T-helper 2 cell treated with Interferon-gamma antibody and Interleukin-4, amounts not matched to agents 5 μg/mL and 100 μg/mL, for 36 hours (primary cell): ENCODE data around the gene GRIN2A.

Source experiments
- DNase-seq: peaks from one replicate; pipeline ENCODE4 v3.0.0; 2021; ENCODE audit warnings: low spot score
- H3K27ac Mint-ChIP-seq: one replicate; pipeline ENCODE4 v1.8.0; 2021; ENCODE audit warnings: mild to moderate bottlenecking, mixed read lengths
- H3K27me3 Mint-ChIP-seq: one replicate; pipeline ENCODE4 v1.8.0; 2021; ENCODE audit warnings: low read depth, mixed read lengths
- H3K36me3 Mint-ChIP-seq: one replicate; pipeline ENCODE4 v1.8.0; 2021; ENCODE audit warnings: low read depth, mixed read lengths
- H3K4me1 Mint-ChIP-seq: one replicate; pipeline ENCODE4 v1.8.0; 2021; ENCODE audit warnings: low read depth, mixed read lengths
- H3K4me3 Mint-ChIP-seq: one replicate; pipeline ENCODE4 v1.8.0; 2022; ENCODE audit warnings: mild to moderate bottlenecking, moderate library complexity, mixed read lengths
- H3K9me3 Mint-ChIP-seq: one replicate; pipeline ENCODE4 v1.8.0; 2021; ENCODE audit warnings: mixed read lengths

Gene GRIN2A

DNA sequence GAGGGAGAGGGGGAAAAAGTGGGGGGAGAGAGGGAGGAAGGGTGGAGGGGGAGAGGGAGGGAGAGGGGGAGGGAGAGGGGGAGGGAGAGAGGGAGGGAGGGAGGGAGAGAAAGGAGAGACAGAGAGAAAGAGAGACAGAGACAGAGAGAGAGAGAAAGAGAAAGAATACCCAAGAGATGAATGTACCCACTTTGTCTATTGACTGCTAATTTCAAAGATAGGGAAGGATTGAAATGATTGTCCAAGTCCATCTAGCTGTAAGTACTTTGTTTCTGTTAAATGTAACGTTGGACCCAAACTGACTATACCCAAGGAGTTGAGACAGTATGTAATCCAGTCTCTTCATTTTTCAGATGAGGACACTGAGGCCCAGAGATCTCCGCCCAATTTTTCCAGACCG, 374.9 kb downstream of the GRIN2A start:
- H3K27ac Mint-ChIP-seq = no peak overlapping the region
- no peaks in the 10 kb centered on the region for H3K36me3 Mint-ChIP-seq
- H3K4me1 Mint-ChIP-seq = no peaks in the 10 kb centered on the region
- no peak for DNase-seq
- H3K9me3 Mint-ChIP-seq = peaks cover 31% of the 10 kb centered on the region
- H3K27me3 Mint-ChIP-seq = no peaks in the 10 kb centered on the region
- H3K4me3 Mint-ChIP-seq = no peak overlapping the region

DNA sequence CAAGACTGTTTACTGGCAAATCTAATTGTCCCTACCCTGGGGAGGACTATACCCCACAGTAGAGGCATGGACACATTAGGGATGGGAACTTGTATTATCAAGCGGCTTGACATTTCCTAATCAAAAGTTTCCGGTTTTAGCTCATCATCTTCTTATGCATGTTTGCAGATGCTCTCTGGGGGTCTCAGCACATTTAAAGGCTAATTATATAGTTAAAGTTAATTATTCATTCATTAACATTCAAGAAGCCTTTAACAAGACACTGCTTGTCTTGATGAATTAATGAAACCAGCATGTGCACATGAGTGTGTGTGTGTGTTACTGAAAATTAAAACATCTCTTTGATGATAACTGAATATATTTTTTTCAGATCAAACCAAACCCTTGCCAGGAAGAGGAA, 377.1 kb downstream of the GRIN2A start:
- Mint-ChIP-seq H3K36me3 (no peaks in the 10 kb centered on the region), H3K27me3 (no peaks in the 10 kb centered on the region), H3K4me3 (no peak overlapping the region), H3K4me1 (no peaks in the 10 kb centered on the region), H3K9me3 (peaks cover 47% of the 10 kb centered on the region), H3K27ac (no peak overlapping the region)
- no peak for DNase-seq

GRCh38 chr16:9802160-9802559, 380.1 kb downstream of the GRIN2A start:
- Mint-ChIP-seq H3K4me1 (no peaks in the 10 kb centered on the region), H3K27me3 (no peaks in the 10 kb centered on the region), H3K27ac (no peak overlapping the region), H3K4me3 (no peak overlapping the region), H3K36me3 (no peaks in the 10 kb centered on the region), H3K9me3 (peaks cover 41% of the 10 kb centered on the region)
- no peak for DNase-seq

GRCh38 chr16:9801651-9802050, 380.6 kb downstream of the GRIN2A start:
- Mint-ChIP-seq H3K27me3 (no peaks in the 10 kb centered on the region), H3K9me3 (peaks cover 39% of the 10 kb centered on the region), H3K4me3 (no peak overlapping the region), H3K27ac (no peak overlapping the region), H3K36me3 (no peaks in the 10 kb centered on the region), H3K4me1 (no peaks in the 10 kb centered on the region)
- no peak for DNase-seq

DNA sequence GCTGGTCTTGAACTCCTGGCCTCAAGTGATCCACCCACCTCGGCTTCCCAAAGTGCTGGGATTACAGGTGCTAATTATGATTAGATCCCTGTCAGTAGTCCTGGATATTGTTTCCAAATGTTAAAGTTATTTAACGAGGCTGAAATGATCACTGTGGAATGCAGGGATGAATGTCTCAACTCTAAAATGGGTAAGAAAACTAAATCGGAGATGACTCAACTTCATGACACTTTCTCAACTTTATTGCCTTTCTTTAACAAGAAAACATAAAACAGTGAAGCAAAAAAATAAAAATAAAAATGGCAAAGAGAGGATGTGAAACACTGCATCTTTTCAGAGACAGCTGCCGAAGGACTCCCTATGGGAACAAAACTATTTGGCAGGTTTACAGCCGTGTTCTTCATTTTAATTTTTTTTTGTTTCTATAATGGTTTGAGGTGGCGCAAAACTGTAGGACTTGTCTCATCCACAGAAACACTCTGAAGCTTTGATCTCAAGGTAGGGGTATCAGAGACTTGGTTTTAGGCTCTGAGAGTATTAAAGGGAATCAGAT, 382.0 kb downstream of the GRIN2A start:
- Mint-ChIP-seq H3K27ac (no peak overlapping the region), H3K9me3 (peaks cover 29% of the 10 kb centered on the region), H3K36me3 (no peaks in the 10 kb centered on the region)

GRCh38 chr16:9798952-9799580, 383.2 kb downstream of the GRIN2A start:
- Mint-ChIP-seq H3K4me3 (no peak overlapping the region), H3K27ac (no peak overlapping the region), H3K36me3 (no peaks in the 10 kb centered on the region), H3K9me3 (peaks cover 27% of the 10 kb centered on the region), H3K4me1 (no peaks in the 10 kb centered on the region), H3K27me3 (no peaks in the 10 kb centered on the region)
- DNase-seq = no peak

More for the DNA sequence above, 382.0 kb downstream of the GRIN2A start:
- DNase-seq = no peak
- Mint-ChIP-seq H3K4me1 (no peaks in the 10 kb centered on the region), H3K4me3 (no peak overlapping the region), H3K27me3 (no peaks in the 10 kb centered on the region)

DNA sequence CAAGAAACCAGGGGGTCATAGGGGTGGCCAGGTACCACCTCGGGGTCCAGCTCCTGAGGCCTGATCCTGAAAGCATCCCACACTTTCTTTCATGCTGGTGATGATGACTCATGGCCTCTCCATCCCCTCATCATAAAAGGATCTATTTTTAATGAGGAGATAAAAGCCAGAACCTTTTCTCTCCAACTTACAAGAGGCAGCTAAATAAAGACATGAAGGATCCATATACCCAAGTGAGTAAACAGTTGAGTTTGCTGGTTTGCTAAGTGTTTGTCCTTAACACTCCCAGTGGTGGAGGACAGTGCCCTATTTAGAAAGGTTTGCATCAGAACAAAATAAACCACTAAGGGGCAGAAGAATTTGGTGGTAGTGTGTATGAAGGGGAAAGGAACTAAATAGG, 383.8 kb downstream of the GRIN2A start:
- no peaks in the 10 kb centered on the region for H3K27me3 Mint-ChIP-seq
- H3K9me3 Mint-ChIP-seq = peaks cover 21% of the 10 kb centered on the region

DNA sequence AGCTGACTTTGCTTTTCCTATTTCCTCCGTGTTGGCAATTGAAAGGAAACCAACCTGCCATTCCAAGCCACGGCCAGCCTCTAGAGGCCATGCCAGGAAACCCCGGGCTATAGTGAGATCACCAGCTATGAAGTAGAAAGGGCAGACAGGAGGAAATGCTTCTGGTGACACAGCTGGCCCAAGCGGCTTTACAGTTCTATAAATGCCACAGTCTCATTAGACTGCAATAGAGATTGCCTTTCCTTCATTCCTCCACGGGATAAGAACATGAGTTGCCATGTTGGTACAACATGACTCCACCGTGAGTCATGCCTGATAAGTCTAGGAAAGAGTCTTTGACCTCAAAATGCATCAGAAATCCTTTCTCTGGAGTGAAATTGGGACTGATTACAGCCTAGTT, 384.9 kb downstream of the GRIN2A start:
- H3K9me3 Mint-ChIP-seq = peaks cover 21% of the 10 kb centered on the region
- H3K27ac Mint-ChIP-seq = no peak overlapping the region
- no peaks in the 10 kb centered on the region for H3K27me3 Mint-ChIP-seq
- DNase-seq = no peak
- no peak overlapping the region for H3K4me3 Mint-ChIP-seq
- H3K36me3 Mint-ChIP-seq = no peaks in the 10 kb centered on the region
- H3K4me1 Mint-ChIP-seq = no peaks in the 10 kb centered on the region

More for the DNA sequence above, 383.8 kb downstream of the GRIN2A start:
- no peak for DNase-seq
- Mint-ChIP-seq H3K4me3 (no peak overlapping the region), H3K27ac (no peak overlapping the region), H3K4me1 (no peaks in the 10 kb centered on the region), H3K36me3 (no peaks in the 10 kb centered on the region)

- no peaks in the 10 kb centered on the region for H3K27me3 Mint-ChIP-seq
- no peaks in the 10 kb centered on the region for H3K36me3 Mint-ChIP-seq
- H3K9me3 Mint-ChIP-seq = peaks cover 9% of the 10 kb centered on the region
- no peak overlapping the region for H3K27ac Mint-ChIP-seq
- H3K4me3 Mint-ChIP-seq = no peak overlapping the region
- DNase-seq = no peak
- no peaks in the 10 kb centered on the region for H3K4me1 Mint-ChIP-seq
These were observed 388.6 kb downstream of the GRIN2A start for GRCh38 chr16:9793623-9794022.

DNA sequence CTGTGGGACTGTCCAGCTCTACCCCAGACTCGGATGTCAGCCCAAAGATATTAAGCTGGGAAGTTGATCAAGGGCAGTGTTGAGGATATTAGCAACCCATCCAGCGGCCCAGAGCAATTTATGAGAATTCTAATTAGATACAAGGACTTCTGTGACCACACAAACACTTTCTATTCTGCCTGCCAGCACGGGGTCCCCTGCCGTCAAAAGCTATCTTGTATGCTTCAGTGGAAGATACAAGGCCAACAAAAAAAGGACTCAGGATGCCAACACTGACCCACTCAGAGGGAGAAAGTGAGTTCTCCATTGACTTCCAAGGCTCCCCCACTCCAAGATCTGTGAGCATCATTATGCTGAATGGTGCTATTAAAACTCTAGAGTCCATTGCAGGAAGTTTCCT, 390.7 kb downstream of the GRIN2A start:
- H3K4me1 Mint-ChIP-seq = no peaks in the 10 kb centered on the region
- peaks cover 9% of the 10 kb centered on the region for H3K9me3 Mint-ChIP-seq
- DNase-seq = no peak
- no peaks in the 10 kb centered on the region for H3K27me3 Mint-ChIP-seq
- no peak overlapping the region for H3K4me3 Mint-ChIP-seq
- no peaks in the 10 kb centered on the region for H3K36me3 Mint-ChIP-seq
- no peak overlapping the region for H3K27ac Mint-ChIP-seq

GRCh38 chr16:9790199-9790598, 392.0 kb downstream of the GRIN2A start:
- no peaks in the 10 kb centered on the region for H3K36me3 Mint-ChIP-seq
- no peak overlapping the region for H3K27ac Mint-ChIP-seq
- no peak overlapping the region for H3K4me3 Mint-ChIP-seq
- peaks cover 9% of the 10 kb centered on the region for H3K9me3 Mint-ChIP-seq
- H3K27me3 Mint-ChIP-seq = no peaks in the 10 kb centered on the region
- DNase-seq = no peak
- H3K4me1 Mint-ChIP-seq = no peaks in the 10 kb centered on the region

DNA sequence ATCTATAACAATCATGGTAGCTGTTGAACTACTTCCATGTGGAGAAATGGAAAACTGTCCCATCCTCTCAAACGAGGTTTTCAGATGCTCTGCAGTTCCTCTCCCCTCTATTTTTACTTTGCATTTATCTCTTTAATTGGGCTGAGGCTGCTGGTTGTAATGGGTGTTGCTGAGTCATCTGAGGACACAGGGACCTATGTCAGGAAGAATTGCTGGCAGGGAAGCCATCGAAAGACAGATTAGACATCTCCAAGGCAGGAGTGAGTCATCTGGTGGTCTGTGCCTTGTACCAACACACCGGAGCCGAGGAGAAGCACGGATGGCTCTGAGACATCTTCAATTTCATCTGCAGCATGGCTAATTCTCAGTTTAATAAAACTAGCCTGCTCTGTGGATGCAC, 394.5 kb downstream of the GRIN2A start:
- Mint-ChIP-seq H3K4me3 (no peak overlapping the region), H3K36me3 (no peaks in the 10 kb centered on the region), H3K27me3 (no peaks in the 10 kb centered on the region), H3K9me3 (peaks cover 9% of the 10 kb centered on the region), H3K4me1 (no peaks in the 10 kb centered on the region), H3K27ac (no peak overlapping the region)
- no peak for DNase-seq

DNA sequence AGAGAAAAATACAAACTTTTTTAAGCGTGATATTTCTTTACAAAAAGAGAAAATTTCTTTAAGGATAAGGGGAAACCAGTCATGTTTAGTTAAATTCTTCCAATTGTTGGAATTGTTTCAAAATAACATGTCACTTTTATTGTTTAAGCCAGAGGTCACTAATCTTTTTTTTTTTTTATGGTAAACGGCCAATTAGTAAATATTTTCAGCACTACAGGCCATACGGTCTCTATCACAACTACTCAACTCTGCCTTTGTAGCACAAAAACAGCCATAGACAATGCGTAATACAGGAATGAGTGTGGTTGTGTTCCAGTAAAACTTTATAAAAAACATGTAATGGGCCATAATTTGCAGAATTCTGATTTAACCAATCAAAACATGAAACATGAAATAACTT, 401.4 kb downstream of the GRIN2A start:
- no peak overlapping the region for H3K27ac Mint-ChIP-seq

DNA sequence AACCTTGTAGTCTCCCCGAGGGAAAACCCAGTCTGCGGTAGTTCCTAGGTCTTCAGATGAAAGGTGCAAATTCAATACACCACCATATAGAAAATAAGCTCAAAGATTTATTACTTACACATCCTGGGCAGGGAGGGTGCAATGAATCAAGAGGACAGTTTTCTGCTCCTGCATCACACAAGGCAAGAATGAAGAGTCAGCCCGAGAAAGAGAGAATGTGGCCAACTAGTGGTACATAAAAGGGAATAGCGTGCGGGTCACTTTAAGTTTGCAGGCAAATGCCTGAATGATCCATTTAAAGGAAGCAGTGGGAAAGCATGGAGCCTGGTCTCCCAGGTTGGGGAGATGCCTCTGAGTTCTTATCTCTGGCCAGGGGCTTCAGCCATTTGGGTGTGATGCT, 403.4 kb downstream of the GRIN2A start:
- Mint-ChIP-seq H3K36me3 (no peaks in the 10 kb centered on the region), H3K9me3 (peaks cover 18% of the 10 kb centered on the region), H3K4me1 (no peaks in the 10 kb centered on the region), H3K4me3 (no peak overlapping the region), H3K27me3 (no peaks in the 10 kb centered on the region), H3K27ac (no peak overlapping the region)
- no peak for DNase-seq

More for the DNA sequence above, 401.4 kb downstream of the GRIN2A start:
- no peaks in the 10 kb centered on the region for H3K27me3 Mint-ChIP-seq
- peaks cover 12% of the 10 kb centered on the region for H3K9me3 Mint-ChIP-seq
- H3K36me3 Mint-ChIP-seq = no peaks in the 10 kb centered on the region
- no peaks in the 10 kb centered on the region for H3K4me1 Mint-ChIP-seq
- no peak overlapping the region for H3K4me3 Mint-ChIP-seq
- no peak for DNase-seq

GRCh38 chr16:9775998-9776397, 406.2 kb downstream of the GRIN2A start:
- no peak for DNase-seq
- Mint-ChIP-seq H3K4me3 (no peak overlapping the region), H3K27ac (no peak overlapping the region), H3K27me3 (no peaks in the 10 kb centered on the region), H3K4me1 (no peaks in the 10 kb centered on the region), H3K36me3 (no peaks in the 10 kb centered on the region), H3K9me3 (peaks cover 18% of the 10 kb centered on the region)
